Prostate gland (tissue), 2 donors: ENCODE data around the gene COPS2. TPM values are rescaled to one million over a fixed set of nuclear protein-coding genes. Genes with fewer than 3 reads are reported as not detected.
"Not testable (repeated sequence)": the region's sequence is repeated elsewhere in the genome, so short reads cannot be mapped to it uniquely, and the experiment has no call there.

ENCODE experiments used
- DNase-seq: peaks from one replicate; pipeline ENCODE4 v3.0.0-alpha.2; 2019; ENCODE audit warnings: low spot score
- H3K27ac ChIP-seq, 2 donors: fragments of 200-600 bp; sonication (generic); 2 replicates each; pipeline ENCODE4 v1.5.1; 2017 to 2019
- H3K27me3 ChIP-seq: fragments of 200-600 bp; sonication (generic); replicated peaks from 2 replicates; pipeline ENCODE4 v1.5.1; 2019; ENCODE audit not compliant: insufficient read depth
- H3K36me3 ChIP-seq, 2 donors: fragments of 200-600 bp; sonication (generic); 1 replicate in 1 of 2; 2 replicates in 1 of 2; pipeline versions ENCODE4 v1.5.1 to v1.8.1; 2017 to 2019
- H3K4me1 ChIP-seq: fragments of 200-600 bp; sonication (generic); replicated peaks from 2 replicates; pipeline ENCODE4 v1.5.1; 2019
- H3K4me3 ChIP-seq, 2 donors: fragments of 200-600 bp; sonication (generic); 2 replicates each; pipeline ENCODE4 v1.5.1; 2017 to 2019
- H3K9me3 ChIP-seq: fragments of 200-600 bp; sonication (generic); 2 replicates; pipeline ENCODE4 v1.5.1; 2017
- POLR2A ChIP-seq: fragments of 450-650 bp; IDR thresholded peaks from one replicate; pipeline ENCODE4 v1.6.1; 2016; ENCODE audit warnings: antibody characterized with exemption, mild to moderate bottlenecking
- POLR2AphosphoS5 ChIP-seq: sonication (generic); formaldehyde crosslinking; IDR thresholded peaks from one replicate; pipeline ENCODE4 v1.6.1; 2017; ENCODE audit warnings: antibody characterized with exemption
- WGBS: methylation state at CpG from one replicate; pipeline ENCODE4 v1.1.5; 2018; 5-methylcytosine and 5-hydroxymethylcytosine counted together
- intact Hi-C: fragments of 100-400 bp; cut with DNase I; formaldehyde crosslinking; loops from one replicate; pipeline ENCODE4 v1.14.2; 2022
- total RNA-seq, 2 donors: library from RNA; depleted of rRNA; stranded (reverse); fragments of >200 nt; gene quantifications; one replicate each; pipeline ENCODE4 v1.1.0, GENCODE V29; 2016
- TF ChIP-seq, protein P1 (sequence below), 4 experiments: fragments of 200-600 bp in 2 of 4; fragments of 450-650 bp in 2 of 4; sonication (generic) in 2 of 4; IDR thresholded peaks; 1 replicate in 3 of 4; 2 replicates in 1 of 4; pipeline ENCODE4 v1.5.1; 2016 to 2019; ENCODE audit warnings: antibody characterized with exemption in 4 of 4, mild to moderate bottlenecking in 2 of 4, moderate library complexity in 2 of 4

COPS2 gene
- total RNA-seq, 2 donors from 2014 or later = 36.3 to 65.3 TPM

DNA sequence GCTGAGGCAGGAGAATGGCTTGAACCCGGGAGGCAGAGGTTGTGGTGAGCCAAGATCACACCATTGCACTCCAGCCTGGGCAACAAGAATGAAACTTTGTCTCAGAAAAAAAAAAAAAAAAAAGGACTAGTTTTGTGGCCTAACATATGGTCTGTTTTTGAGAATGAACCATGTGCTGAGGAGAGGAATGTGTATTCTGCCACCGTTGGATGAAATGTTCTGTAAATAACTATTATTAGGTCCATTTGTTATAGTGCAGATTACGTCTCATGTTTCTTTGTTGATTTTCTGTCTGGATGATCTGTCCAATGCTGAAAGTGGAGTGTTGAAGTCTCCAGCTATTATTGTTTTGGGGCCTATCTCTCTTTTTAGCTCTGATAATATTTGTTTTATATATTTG lies 28.3 kb upstream of the COPS2 start:
- WGBS = 54% methylated on average over 3 of the region's 3 CpGs
- intact Hi-C loops, H3K36me3 ChIP-seq, H3K4me1 ChIP-seq, H3K9me3 ChIP-seq, DNase-seq, H3K27me3 ChIP-seq, H3K4me3 ChIP-seq: not testable (repeated sequence)
- peak; percentile 48 for TF ChIP-seq POLR2AphosphoS5
- peak overlapping the region in 1 of 2 donors; percentile 55 for H3K27ac ChIP-seq

DNA sequence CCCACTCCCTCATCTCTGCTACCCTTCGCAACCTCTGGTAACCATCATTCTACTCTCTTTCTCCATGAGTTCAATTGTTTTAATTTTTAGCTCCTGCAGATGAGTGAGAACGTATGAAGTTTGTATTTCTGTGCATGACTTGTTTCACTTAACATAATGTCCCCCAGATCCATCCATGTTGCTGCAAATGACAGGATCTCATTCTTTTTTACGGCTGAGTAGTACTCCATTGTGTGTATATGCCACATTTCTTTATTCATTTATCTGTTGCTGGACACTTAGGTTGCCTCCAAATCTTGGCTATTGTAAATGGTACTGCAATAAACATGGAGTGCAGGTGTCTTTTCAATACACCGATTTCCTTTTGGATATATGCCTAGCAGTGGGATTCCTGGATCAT lies 26.7 kb upstream of the COPS2 start:
- DNase-seq = no peak
- Histone ChIP-seq H3K27me3 (no peaks in the 10 kb centered on the region), H3K27ac (no peak overlapping the region), H3K36me3 (no peaks in the 10 kb centered on the region), H3K9me3 (no peaks in the 10 kb centered on the region), H3K4me1 (no peaks in the 10 kb centered on the region), H3K4me3 (no peak overlapping the region)
- TF ChIP-seq POLR2AphosphoS5 (no peak), POLR2A (no peak)
- TF ChIP-seq, protein P1, sequence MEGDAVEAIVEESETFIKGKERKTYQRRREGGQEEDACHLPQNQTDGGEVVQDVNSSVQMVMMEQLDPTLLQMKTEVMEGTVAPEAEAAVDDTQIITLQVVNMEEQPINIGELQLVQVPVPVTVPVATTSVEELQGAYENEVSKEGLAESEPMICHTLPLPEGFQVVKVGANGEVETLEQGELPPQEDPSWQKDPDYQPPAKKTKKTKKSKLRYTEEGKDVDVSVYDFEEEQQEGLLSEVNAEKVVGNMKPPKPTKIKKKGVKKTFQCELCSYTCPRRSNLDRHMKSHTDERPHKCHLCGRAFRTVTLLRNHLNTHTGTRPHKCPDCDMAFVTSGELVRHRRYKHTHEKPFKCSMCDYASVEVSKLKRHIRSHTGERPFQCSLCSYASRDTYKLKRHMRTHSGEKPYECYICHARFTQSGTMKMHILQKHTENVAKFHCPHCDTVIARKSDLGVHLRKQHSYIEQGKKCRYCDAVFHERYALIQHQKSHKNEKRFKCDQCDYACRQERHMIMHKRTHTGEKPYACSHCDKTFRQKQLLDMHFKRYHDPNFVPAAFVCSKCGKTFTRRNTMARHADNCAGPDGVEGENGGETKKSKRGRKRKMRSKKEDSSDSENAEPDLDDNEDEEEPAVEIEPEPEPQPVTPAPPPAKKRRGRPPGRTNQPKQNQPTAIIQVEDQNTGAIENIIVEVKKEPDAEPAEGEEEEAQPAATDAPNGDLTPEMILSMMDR (IDR thresholded peaks at IDR 0.05) = no peak
- 95% methylated on average over 4 of the region's 4 CpGs for WGBS
- intact Hi-C loops = no loop called here

DNA sequence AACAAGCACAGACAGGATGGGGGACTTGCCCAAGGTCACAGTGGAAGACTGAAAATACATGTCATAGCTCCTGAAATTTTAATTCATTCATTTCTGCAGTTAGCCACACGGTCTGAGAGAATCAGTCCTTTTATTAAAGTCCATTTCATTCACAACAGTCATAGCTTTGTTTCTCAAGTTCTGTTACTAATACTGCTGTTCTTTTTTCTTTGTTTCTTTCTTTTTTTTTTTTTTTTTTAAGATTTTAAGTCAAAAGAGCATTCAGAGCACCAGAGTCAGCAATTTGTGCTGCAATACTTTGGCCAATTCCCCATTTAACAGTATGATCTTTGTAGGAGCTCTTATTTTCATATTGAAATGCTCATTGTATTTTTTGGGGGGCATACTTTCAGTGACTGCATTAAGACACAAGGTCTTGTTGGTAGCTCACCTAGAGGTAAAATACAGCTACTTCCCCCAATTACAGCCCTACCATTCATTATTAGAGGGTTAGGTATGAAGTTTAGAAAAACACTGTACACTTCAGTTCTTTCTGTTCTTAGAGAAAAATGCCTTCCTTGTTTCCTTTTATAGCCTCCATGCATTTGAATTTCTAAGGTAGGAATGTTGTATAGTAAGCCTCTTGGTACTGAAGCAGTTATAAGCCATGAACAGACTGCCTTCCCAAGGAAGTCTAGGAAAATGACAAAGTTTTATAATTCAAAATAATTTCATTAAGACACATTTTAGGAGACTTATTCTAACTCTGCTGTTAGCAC lies 24.2 kb upstream of the COPS2 start:
- WGBS = 79% methylated on average over 1 of the region's 1 CpG
- Histone ChIP-seq H3K9me3 (no peaks in the 10 kb centered on the region), H3K4me3 (no peak overlapping the region), H3K27ac (no peak overlapping the region), H3K27me3 (no peaks in the 10 kb centered on the region), H3K4me1 (no peaks in the 10 kb centered on the region), H3K36me3 (no peaks in the 10 kb centered on the region)
- DNase-seq = no peak
- TF ChIP-seq, protein P1 (IDR thresholded peaks at IDR 0.05) = no peak
- no peak for TF ChIP-seq POLR2A
- TF ChIP-seq POLR2AphosphoS5 = no peak
- intact Hi-C loops = no loop called here

DNA sequence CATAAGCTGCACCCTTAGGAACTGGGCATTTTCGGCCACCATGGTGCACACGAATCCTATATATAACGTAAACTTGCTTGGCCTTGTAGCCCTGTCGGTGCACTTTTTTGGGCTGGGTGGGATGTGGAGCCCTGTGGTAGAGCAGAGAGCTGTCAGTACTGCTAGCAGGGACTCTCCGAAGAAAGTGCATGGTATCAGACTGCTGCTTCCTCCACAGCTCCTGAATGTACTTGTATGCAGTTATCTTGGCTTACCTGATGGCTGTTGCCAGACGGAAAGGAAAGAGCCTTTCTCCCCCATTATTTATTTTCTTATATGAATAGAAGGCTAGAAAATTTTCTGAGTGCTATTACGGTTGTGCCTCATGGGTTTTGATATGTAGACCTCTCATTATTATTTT lies 23.1 kb upstream of the COPS2 start:
- no peak overlapping the region for H3K27ac ChIP-seq
- no peaks in the 10 kb centered on the region for H3K4me1 ChIP-seq
- no peaks in the 10 kb centered on the region for H3K36me3 ChIP-seq
- 91% methylated on average over 7 of the region's 7 CpGs for WGBS
- no peak overlapping the region for H3K4me3 ChIP-seq
- no peak for DNase-seq
- TF ChIP-seq POLR2AphosphoS5 (no peak), POLR2A (no peak)
- TF ChIP-seq, protein P1 (IDR thresholded peaks at IDR 0.05) = no peak
- H3K9me3 ChIP-seq = no peaks in the 10 kb centered on the region
- H3K27me3 ChIP-seq = no peaks in the 10 kb centered on the region
- intact Hi-C loops = no loop called here

DNA sequence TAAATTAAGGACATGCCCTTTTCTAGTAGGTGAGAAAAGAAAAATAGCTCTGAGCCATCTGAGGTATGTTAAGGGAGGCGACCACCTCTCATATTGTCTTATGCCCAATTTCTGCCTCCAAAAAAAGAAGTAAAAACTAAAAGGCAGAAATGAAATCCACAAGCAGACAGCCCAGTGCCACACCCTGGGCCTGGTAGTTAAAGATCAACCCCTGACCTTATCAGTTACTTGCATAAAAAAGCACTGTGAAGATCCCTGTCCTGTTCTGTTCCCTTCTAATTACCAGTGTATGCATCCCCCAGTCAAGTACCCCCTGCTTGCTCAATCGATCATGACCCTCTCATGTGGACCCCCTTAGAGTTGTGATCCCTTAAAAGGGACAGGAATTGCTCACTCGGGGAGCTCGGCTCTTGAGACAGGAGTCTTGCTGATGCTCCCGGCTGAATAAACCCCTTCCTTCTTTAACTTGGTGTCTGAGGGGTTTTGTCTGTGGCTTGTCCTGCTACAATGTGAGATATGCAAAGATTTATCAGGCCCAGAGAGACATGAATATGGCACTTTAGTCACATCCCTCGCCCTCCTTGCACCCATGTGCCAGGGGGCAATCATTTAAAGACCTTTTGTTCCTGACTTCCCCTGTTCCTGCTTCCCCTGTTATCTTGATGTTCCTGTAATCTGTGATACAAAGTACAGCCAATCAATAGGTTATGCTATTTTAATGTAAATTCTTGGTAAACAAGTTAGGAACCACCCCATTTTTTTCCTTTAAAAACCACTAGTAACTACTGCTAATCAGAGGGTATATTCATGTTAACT lies 20.4 kb upstream of the COPS2 start:
- H3K27me3 ChIP-seq, H3K4me3 ChIP-seq, DNase-seq, H3K4me1 ChIP-seq, H3K27ac ChIP-seq, H3K36me3 ChIP-seq, H3K9me3 ChIP-seq, intact Hi-C loops: not testable (repeated sequence)
- WGBS = 97% methylated on average over 6 of the region's 6 CpGs
